OCI-M1 (cell line): Measurements from ENCODE around the gene XDH.

Source experiments
- DNase-seq: peaks from one replicate; lab custom pipeline; 2025; lab: John Stamatoyannopoulos, UW

The XDH gene

GRCh38 chr2:31329081-31329625 lies 85.4 kb downstream of the XDH start:
- no peak for DNase-seq

GRCh38 chr2:31328026-31328425 lies 86.5 kb downstream of the XDH start:
- DNase-seq, result no peak

GRCh38 chr2:31327505-31327904 lies 87.0 kb downstream of the XDH start:
- no peak for DNase-seq

GRCh38 chr2:31324016-31324633 lies 90.4 kb downstream of the XDH start:
- peak; percentile 60 for DNase-seq

- DNase-seq, result no peak
Observed at GRCh38 chr2:31322371-31322770, 92.2 kb downstream of the XDH start.

GRCh38 chr2:31319406-31320175 lies 95.0 kb downstream of the XDH start:
- no peak for DNase-seq

GRCh38 chr2:31318361-31319336 lies 95.9 kb downstream of the XDH start:
- DNase-seq, result peak; percentile 41

GRCh38 chr2:31317396-31317795 lies 97.1 kb downstream of the XDH start:
- no peak for DNase-seq

GRCh38 chr2:31314761-31315160 lies 99.8 kb downstream of the XDH start:
- DNase-seq, result no peak

- DNase-seq, result no peak
Observed at GRCh38 chr2:31312898-31313297, 101.6 kb downstream of the XDH start.

GRCh38 chr2:31304816-31305215 lies 109.7 kb downstream of the XDH start:
- DNase-seq, result no peak

GRCh38 chr2:31302940-31303563 lies 111.5 kb downstream of the XDH start:
- no peak for DNase-seq

- no peak for DNase-seq
Observed at GRCh38 chr2:31300309-31300708, 114.2 kb downstream of the XDH start.

- no peak for DNase-seq
Observed at GRCh38 chr2:31299547-31299946, 115.0 kb downstream of the XDH start.

- DNase-seq, result peak; percentile 16
Observed at GRCh38 chr2:31297751-31298150, 116.8 kb downstream of the XDH start.

GRCh38 chr2:31296641-31297287 lies 117.8 kb downstream of the XDH start:
- DNase-seq, result no peak

GRCh38 chr2:31294196-31294595 lies 120.3 kb downstream of the XDH start:
- no peak for DNase-seq

GRCh38 chr2:31287654-31288053 lies 126.9 kb downstream of the XDH start:
- DNase-seq, result no peak

- no peak for DNase-seq
Observed at GRCh38 chr2:31286961-31287550, 127.5 kb downstream of the XDH start.

- no peak for DNase-seq
Observed at GRCh38 chr2:31286230-31286629, 128.3 kb downstream of the XDH start.
